T-helper 1 cell treated with Interleukin-12 subunit alpha and Interleukin-12 subunit beta and Interleukin-4 antibody, amounts not matched to agents 30 ng/mL and 1 ng/mL, for 36 hours (primary cell): Measurements from ENCODE around the gene FBXL12. TPM values are rescaled to one million over a fixed set of nuclear protein-coding genes. Genes with fewer than 3 reads are reported as not detected.

Experiments
- total RNA-seq: library from RNA; stranded (reverse); gene quantifications from 2 replicates; pipeline ENCODE4 v1.2.3, GENCODE V29; 2022

Gene FBXL12
- total RNA-seq, 1 donor from 2014 or later: 19.0 TPM

Other genes with a start within 250 kb of the FBXL12 start
- gene ZNF121, start 234.6 kb downstream of the FBXL12 start, total RNA-seq: 46.7 and 47.9 TPM in 2 replicates
- 32.7 and 32.9 TPM in 2 replicates for gene ZNF561, start 197.8 kb downstream of the FBXL12 start, total RNA-seq
- 12.0 and 14.5 TPM in 2 replicates for gene ZNF562, start 144.0 kb downstream of the FBXL12 start, total RNA-seq
- gene ZNF846, start 50.3 kb downstream of the FBXL12 start, total RNA-seq: 3.7 and 4.8 TPM in 2 replicates
- 381 and 389 TPM in 2 replicates for gene UBL5, start 8.8 kb upstream of the FBXL12 start, total RNA-seq
- 98.0 and 102 TPM in 2 replicates for gene PIN1, start 16.2 kb upstream of the FBXL12 start, total RNA-seq
- gene OLFM2, start 117.4 kb upstream of the FBXL12 start, total RNA-seq: 11.0 and 11.4 TPM in 2 replicates
- gene COL5A3, start 191.4 kb upstream of the FBXL12 start, total RNA-seq: 0.05 and 0.07 TPM in 2 replicates
- gene RDH8, start 194.4 kb upstream of the FBXL12 start, total RNA-seq: not detected in 2 replicates